AG04449 (cell line): ENCODE results near the gene BRIX1.

Experiments used
- CTCF ChIA-PET: fragments of 350-600 bp; formaldehyde crosslinking; extraction: SDS; loops from one replicate; lab custom pipeline; 2021; ENCODE audit warnings: antibody characterized with exemption; lab: Yijun Ruan, JAX
- POLR2A ChIA-PET: fragments of 400-600, 350-600 bp; formaldehyde crosslinking; extraction: SDS; loops from one replicate; lab custom pipeline; 2020; ENCODE audit warnings: antibody characterized with exemption, inconsistent platforms; lab: Yijun Ruan, JAX
- DNase-seq: peaks from one replicate; pipeline ENCODE4 v3.0.0-alpha.2; 2010; ENCODE audit warnings: low read depth, low spot score
- H3K4me3 ChIP-seq: 2 replicates; pipeline ENCODE4 v1.5.1; 2011; ENCODE audit warnings: low read depth, mild to moderate bottlenecking, control low read depth, low read length
- TF ChIP-seq, protein P1 (sequence below): IDR thresholded peaks from one replicate; pipeline ENCODE4 v1.5.1; 2011; ENCODE audit warnings: mild to moderate bottlenecking, moderate library complexity, low read length, control low read depth, inconsistent platforms; ENCODE audit not compliant: insufficient read depth; ENCODE audit errors: missing control alignments

BRIX1 gene

DNA sequence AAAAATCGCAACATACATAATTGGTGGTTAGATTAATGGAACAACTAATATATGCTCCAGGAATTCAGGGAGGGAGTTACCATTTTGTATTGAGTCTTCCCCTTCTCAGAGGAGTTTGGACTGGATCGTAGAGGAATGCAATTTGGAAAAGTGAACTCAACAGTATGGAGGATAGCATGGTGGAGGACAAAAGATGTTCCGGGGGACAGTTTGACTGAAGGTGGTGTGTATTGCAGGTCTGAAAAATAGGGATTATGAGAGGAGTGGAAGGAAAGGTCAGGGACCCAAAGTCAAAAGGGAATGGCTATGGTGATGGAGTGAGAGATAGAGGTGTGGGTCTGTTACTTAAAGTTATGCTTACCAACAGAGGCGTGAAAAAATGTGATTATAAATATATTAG lies 15.4 kb downstream of the BRIX1 start:
- CTCF ChIA-PET, result interaction anchor here (1.0 to 2.5 kb wide), 3 partner anchors 14 to 445 kb away, joined by 3 to 15 read pairs (median 9); partner anchors contain the start of genes BRIX1 and RAD1
- no peak for DNase-seq
- POLR2A ChIA-PET, result interaction anchor here (1.1 kb wide), 1 partner anchor 15 kb away, joined by 3 read pairs; the partner anchor contains the start of genes BRIX1 and RAD1
- TF ChIP-seq, protein P1, sequence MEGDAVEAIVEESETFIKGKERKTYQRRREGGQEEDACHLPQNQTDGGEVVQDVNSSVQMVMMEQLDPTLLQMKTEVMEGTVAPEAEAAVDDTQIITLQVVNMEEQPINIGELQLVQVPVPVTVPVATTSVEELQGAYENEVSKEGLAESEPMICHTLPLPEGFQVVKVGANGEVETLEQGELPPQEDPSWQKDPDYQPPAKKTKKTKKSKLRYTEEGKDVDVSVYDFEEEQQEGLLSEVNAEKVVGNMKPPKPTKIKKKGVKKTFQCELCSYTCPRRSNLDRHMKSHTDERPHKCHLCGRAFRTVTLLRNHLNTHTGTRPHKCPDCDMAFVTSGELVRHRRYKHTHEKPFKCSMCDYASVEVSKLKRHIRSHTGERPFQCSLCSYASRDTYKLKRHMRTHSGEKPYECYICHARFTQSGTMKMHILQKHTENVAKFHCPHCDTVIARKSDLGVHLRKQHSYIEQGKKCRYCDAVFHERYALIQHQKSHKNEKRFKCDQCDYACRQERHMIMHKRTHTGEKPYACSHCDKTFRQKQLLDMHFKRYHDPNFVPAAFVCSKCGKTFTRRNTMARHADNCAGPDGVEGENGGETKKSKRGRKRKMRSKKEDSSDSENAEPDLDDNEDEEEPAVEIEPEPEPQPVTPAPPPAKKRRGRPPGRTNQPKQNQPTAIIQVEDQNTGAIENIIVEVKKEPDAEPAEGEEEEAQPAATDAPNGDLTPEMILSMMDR, result no peak
- peak overlapping the region; percentile 91 for H3K4me3 ChIP-seq

DNA sequence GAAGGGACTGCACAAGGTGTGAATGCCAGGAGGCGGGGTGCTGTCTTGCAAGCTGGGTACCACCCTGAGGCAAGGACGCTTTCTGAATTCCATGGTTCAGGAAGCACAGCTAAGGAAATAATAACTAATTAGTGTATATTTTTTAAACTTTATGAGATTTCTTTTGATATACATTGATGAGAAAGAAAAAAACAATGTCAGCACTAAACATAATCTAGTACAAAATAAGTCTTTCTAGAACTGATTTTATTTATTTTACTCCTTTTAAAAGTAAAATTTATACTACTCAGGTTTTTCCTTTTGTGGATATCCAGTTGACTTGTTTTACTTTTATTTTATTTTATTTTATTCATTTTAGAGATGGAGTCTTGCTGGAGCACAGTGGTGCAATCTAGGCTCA lies 17.4 kb downstream of the BRIX1 start:
- TF ChIP-seq, protein P1, result no peak
- H3K4me3 ChIP-seq, result no peak overlapping the region
- DNase-seq, result no peak

DNA sequence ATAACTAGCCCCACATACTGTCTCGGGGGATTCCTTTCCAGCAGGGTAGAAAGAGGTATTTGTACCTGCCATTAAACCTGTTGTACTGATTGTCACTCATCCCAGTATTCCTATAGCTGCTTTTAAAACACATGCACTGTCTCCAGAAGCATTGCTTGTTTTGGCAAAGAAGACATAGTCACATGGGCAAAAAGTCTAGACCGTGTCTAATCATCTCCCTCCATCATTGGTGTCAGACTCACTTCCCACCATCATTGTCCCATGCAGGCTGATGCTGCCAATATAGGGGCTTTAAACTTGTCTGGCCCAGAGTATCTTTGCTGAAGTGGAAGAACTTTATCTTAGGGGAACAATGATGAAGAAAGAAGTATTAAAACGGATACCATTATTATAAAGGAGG lies 26.4 kb downstream of the BRIX1 start:
- H3K4me3 ChIP-seq, result no peak overlapping the region
- TF ChIP-seq, protein P1, result no peak
- no peak for DNase-seq
- ChIA-PET CTCF (interaction anchor here (0.7 kb wide), 1 partner anchor 61 kb away, joined by 3 read pairs; no protein-coding TSS in a partner anchor), POLR2A (no interaction called here)

More for the DNA sequence above, 17.4 kb downstream of the BRIX1 start:
- ChIA-PET CTCF (no interaction called here), POLR2A (no interaction called here)

DNA sequence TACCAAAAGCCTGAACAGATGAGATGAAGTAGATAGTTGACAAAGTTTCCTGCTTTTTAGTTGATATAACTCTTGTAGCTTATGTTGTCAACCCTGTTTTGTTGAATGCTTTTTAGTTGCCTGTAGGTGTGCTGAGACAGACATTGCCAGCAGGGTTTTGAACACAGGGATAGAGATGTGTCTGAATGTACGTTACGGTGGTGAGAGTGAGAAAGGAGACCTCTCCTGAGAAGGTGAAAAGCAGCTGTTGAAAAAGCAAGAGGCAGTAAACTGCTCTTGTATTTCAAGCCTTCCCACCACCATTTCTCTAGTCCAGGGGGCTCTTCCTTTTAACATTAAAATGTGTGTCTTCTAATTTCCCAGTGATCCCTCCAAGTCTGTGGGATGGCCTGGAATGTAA lies 28.5 kb downstream of the BRIX1 start:
- TF ChIP-seq, protein P1, result no peak
- ChIA-PET POLR2A (no interaction called here), CTCF (interaction anchor here (0.9 to 2.4 kb wide), 3 partner anchors 14 to 58 kb away, joined by 3 to 9 read pairs (median 4); no protein-coding TSS in a partner anchor)
- DNase-seq, result no peak
- no peak overlapping the region for H3K4me3 ChIP-seq

DNA sequence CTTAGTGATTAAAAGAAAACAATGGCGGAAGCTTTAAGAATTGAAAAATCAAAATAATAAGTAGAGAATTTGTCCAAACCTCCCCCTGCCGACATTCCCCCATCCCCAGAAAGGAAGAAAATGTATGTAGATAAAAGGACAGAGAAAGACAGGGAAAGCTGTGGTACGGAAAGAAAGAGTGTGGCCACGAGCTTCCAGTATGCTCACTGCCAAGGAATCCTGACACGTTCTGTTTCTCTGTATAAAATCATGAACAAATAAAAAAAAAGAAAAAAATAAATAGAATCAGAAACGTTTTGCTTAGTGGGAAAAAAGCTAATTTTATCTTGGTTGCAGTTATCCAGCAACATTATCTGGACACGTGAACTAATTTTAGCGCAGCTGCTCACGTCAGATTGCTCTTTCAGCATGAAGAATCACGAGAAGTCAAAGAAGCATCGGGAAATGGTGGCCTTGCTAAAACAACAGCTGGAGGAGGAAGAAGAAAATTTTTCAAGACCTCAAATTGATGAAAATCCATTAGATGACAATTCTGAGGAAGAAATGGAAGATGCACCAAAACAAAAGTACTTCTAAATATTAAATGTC lies 29.0 kb downstream of the BRIX1 start:
- ChIA-PET POLR2A (no interaction called here), CTCF (interaction anchor here (0.9 to 2.4 kb wide), 3 partner anchors 13 to 58 kb away, joined by 3 to 9 read pairs (median 4); no protein-coding TSS in a partner anchor)
- TF ChIP-seq, protein P1, result no peak
- DNase-seq, result no peak
- no peak overlapping the region for H3K4me3 ChIP-seq

DNA sequence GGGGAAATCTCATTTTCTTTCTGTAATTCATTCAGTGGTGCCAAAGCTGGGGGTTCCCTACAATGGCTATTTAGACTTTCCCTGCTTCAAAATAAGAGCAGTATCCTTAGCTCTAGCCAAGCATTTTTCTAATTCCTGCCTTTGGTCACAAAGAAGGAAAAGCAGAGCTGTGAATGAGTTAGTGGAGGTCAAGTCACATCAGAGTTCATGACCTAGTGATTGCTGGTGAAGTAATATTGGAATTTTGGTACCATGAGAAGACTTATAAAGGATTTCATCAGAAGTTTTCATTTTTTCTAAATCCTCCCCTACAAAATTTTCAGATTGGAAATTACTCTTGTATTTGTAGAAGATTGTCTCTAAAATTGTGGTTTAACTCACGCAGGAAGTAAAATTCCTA lies 41.8 kb downstream of the BRIX1 start:
- no peak overlapping the region for H3K4me3 ChIP-seq
- peak; percentile 9 for DNase-seq
- ChIA-PET CTCF (interaction anchor here (0.7 to 7.4 kb wide), 12 partner anchors 10 to 225 kb away, joined by 3 to 72 read pairs (median 5); no protein-coding TSS in a partner anchor), POLR2A (no interaction called here)
- TF ChIP-seq, protein P1, result no peak
